Measurements from ENCODE around the gene GFOD1.

DNA sequence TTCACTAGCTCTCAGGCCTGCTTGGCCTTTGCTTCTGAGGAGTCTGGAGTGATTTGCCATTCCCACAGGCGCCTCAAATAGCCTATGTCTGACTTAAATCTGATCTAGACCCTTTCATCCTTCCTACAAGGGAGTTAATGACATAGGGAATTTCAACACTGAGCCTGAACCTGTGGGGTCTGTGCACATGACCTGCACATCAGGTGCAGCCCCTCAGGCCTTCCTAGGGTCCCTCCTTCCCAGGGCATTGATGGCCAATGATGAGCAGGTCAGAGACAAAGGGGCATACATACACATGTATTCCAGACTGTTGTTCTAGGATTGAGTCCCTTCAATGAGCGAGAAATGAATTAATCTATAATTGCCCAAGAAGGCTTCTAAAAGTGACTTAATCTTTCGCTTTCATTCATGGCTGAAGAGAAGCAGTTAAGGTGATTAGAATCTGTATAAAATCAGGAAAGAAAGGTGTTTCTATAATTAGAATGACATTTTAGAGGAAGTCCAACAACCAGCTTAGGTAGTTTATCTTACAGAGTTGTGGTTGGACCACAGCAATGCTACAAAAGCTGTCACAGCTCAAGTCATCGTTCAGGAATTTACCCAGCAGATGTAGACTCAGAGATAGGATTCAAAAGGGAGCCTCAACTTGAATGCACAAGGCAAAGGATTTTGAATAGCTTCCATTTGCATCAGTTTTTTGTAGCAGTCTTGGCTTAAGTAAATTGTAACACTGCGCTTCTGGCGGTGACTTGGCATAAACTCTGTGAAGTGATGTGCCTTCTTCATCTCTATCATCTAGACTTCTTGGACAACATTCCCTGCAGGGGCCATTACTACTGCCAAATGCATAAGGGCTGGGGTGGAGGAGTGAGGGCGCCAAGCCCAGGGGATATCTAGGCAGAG is 132.1 kb downstream of the GFOD1 start:
- TF ChIP-seq, protein P1, sequence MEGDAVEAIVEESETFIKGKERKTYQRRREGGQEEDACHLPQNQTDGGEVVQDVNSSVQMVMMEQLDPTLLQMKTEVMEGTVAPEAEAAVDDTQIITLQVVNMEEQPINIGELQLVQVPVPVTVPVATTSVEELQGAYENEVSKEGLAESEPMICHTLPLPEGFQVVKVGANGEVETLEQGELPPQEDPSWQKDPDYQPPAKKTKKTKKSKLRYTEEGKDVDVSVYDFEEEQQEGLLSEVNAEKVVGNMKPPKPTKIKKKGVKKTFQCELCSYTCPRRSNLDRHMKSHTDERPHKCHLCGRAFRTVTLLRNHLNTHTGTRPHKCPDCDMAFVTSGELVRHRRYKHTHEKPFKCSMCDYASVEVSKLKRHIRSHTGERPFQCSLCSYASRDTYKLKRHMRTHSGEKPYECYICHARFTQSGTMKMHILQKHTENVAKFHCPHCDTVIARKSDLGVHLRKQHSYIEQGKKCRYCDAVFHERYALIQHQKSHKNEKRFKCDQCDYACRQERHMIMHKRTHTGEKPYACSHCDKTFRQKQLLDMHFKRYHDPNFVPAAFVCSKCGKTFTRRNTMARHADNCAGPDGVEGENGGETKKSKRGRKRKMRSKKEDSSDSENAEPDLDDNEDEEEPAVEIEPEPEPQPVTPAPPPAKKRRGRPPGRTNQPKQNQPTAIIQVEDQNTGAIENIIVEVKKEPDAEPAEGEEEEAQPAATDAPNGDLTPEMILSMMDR (IDR thresholded peaks at IDR 0.05): no peak
- no peak for TF ChIP-seq POLR2A (IDR thresholded peaks at IDR 0.05)
- TF ChIP-seq EP300 (IDR thresholded peaks at IDR 0.05): no peak

Measured in ovary (tissue), 3 donors.